HG02884 (cell line): ENCODE data around the gene DCC.

Source experiments
- ATAC-seq: cut with Tn5 transposase; IDR thresholded peaks from one replicate; pipeline ENCODE4 v1.9.1; 2021; ENCODE audit warnings: mild to moderate bottlenecking, moderate library complexity; ENCODE audit not compliant: unreplicated experiment

The DCC gene

DNA sequence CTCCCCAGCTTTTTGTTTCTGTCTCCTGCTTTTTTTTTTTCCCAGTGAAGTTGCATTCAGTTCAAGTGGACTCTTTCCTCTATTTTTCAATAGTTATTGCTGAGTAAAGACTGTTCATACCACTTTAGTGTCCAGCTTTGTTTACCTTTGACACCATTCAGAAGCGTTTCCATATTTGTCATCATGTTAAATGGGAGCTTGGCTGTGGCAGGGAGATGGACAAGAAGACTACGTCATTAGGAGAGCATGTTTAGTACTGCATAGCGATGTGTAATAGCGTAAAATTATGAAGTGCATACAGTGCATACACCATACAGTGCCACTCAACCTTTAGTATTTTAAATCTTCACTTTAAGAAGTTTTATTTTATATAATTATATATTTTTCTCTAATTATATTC, 655.9 kb downstream of the DCC start:
- no peak for ATAC-seq

DNA sequence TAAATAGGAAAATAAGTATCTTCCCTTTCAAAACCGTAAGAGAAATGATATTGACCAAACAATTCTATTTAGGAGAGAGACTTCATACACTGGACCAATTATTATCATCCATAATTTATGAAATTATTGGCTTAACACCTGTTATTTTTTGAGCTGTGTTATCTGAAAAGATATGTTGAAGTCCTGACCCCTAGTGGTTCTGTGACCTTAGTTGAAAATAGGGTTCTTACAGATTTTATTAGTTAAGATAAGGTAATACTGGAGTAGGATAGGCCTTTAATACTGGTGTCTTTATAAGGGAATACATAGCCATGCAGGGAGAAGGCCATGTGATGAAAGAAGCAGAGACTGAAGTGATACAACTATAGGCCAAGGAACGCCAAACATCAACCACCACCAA, 659.6 kb downstream of the DCC start:
- no peak for ATAC-seq

DNA sequence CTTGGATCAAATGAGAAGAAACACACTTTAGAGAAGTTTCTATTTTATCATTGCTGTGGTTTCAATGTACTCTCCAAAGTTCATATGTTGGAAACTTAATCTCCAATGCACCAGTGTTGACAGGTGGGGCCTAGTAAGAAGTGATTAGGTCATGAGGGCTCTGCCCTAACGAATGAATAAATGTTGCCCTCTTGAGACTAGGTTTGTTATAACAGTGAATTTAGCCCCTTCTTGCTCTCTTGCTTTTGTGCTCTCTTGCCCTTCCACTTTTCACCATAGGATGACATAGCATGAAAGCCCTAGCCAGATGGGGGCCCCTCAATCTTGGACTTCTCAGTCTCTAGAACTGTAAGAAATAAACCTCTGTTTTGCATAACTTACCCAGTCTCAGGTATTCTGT, 664.8 kb downstream of the DCC start:
- ATAC-seq: no peak

DNA sequence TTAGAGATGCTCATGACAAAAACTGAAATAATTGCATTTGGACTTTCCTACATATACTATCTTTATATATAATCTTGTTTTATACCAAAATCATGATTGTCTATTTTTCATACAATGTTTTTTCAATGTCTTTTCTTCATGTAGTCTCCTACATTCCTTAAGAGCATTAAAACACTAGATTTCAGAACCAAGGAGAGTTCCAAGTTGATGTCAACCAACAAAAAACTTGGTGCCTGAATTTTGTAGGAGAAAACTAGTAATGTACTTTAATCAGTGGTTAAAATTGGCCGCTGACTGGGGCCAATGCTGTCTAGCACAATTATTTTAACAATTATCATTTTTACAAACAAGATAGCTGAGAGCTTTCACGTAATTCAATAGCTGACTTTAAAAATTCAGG, 678.8 kb downstream of the DCC start:
- ATAC-seq: no peak

DNA sequence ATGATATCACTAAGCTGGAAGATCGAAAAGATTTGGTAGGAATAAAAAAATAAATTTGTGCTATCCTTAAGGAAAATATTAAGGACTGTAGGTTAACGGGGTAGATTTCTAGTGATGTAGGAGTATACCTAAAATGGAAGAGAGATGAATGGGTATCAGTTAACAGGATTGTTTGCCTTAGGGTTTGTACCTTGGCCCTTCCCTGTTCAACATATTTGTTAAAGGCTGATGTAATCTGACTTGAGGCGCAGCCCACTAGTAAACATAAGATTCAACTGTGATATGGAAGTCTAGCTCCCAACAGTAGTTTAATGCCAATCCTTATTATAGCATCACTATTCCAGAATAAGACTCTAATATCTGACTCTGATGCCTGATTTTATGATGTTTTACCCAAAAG, 685.2 kb downstream of the DCC start:
- no peak for ATAC-seq

DNA sequence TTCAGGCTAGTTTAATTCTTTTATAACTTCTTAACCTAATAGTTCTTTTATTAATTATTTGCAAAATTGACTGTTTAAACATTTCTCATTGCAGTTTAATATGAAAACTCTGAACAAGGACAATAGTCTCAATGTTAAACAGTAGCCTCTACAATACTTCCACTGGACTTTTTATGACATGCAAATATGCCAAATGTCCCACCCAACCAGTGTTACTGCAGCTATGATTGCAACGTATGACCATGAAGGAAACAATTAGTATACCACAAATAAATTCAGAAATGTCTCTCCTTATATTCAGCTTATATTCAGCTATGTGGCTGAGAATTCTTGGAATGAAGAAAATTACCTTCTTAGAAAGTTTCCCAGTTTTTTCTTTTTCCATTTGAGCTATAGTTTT, 688.6 kb downstream of the DCC start:
- ATAC-seq: no peak

DNA sequence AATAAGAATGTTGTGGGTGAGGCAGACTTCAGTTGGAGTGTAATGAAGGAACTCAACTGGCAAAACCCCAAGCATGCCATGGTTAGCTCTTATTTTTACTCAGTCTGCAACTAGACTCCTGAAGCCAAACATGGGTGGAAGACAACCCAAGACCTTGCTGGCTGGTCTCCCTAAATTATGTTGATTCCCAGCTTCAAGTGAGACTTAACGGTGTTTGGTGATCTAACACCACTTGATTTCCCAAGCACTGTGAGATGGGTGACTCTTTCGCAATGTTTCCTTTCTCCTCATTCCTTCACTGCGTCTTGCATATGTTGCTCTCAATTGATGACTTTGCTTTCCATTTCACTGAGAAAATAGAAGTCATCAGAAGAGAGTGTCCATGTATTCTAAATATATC, 693.1 kb downstream of the DCC start:
- ATAC-seq: no peak

DNA sequence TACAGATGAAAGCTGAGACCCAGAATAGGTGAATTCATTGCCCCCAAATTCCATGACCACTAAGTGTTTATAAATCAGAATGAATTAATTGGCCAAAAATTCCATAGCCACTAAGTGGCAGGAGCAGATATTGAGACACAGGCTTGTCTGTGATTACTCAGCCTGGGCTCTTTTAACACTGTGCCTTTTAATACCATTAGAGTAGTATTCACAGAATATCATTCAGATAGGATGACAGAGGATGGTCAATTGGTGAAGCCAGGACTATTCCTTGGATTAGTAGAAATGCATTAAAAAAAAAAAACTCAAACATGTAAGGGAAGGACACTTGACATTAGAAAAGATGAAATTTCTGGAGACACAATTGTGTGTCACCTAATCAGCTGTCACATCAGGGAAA, 698.6 kb downstream of the DCC start:
- no peak for ATAC-seq

DNA sequence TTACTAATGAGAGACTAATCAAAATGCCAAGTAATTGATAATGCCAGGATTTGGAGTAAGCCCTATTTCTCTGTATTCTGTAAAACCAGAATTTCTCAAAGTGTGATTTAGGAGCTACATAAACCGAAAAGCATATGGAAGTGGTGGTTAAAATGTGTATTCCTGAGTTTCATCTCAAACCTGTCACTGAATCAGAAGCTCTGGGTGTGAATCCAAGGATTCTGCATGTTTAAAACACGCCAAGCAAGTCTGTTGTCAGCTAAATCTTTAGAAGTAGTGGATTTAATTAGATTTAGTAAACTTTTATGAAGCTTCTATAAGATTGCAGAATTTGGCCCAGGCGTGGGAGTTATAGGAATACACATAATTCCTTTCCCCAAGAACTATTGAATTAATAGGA, 700.3 kb downstream of the DCC start:
- no peak for ATAC-seq

DNA sequence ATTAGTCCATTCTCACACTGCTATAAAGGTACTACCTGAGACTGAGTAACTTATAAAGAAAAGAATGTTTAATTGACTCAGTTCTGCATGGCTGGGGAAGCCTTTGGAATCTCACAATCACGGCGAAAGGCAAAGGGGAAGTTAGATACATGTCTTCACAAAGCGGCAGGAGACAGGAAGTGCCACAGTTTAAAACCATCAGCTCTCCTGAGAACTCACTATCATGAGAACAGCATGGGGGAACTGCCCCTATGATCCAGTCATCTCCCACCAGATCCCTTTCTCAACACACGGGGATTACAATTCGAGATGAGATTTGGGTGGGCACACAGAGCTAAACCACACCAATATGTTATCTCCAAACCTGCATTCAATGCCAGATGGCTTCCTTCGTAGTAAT, 716.1 kb downstream of the DCC start:
- no peak for ATAC-seq

DNA sequence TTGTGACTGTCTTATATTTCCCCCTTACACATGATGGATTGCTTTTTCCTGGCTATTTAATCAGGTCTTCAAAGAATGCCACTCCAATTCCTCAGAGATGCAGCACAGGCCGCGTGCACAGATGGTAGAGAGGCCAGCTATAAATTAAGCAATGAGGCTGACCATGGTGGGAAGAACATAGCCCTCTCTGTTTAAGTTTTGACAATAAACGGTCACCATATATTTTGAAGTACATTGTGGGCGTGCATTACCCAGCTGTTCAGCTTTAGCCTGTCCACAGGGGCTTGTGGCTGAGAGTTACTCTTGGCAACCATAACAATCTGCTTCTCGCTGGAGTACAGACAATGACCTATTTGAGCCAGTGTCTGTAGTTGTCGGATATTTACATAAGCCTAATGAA, 730.8 kb downstream of the DCC start:
- ATAC-seq: no peak

DNA sequence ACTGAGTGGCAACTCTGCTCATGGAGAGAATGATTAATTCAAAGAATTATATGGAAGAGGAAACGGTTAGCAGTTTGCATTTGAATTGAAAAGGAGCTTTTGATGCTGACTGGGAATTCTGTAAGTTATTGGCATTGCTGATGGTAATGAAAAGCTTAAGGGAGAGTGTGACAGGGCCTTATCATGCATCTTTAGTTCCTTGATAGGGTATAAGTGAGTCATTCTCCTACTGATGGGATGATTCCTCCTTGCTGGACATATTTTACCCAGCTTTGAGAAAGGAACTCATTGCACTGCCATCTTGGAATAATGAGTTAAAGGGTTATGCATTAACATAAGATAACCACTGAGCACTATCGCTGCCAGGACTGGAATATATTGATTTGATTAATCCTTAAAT, 740.7 kb downstream of the DCC start:
- ATAC-seq: no peak

DNA sequence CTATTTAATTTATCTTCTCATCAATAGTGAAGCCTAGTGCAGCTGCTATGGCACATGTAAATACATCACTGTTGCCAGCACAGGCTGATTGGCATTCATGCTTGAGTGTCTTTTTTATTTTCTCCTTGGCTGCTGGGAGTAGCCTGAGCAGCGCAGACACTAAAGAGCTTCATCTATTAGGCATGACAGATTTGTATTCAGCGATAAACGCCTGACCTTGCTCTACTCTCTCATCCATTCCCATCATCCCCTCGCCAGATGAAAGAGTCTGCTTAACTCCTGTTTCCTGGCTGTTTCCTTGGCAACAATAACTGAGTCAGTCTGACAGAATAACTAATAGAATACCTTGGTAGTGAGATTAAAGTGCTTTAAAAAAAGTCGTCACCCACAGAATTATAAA, 753.6 kb downstream of the DCC start:
- no peak for ATAC-seq

DNA sequence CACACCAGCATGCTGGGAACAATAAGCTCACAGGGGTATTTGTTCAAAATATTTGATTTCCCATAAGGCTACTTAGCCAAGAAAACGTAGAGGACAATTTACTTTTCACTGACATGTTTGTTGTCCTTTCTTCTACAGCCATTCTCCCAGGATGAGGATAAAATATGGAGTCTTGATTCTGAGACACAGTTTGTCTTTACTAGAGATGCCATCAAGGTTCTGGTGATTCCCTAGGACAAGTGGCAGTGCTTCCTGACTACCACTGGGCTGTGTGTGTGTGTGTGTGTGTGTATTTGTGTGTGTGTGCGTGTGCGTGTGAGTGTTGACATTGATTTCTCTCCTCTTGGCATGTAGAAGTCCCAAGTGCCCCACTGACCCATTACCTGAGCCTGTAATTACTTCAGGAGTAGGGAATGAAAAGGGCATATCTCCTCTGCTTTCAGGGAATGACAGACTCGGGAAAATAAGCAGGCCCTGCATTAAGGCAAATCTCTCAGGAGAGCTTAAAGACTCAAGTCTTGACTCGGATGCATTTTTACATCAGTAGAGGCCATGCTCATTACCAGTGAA, 761.6 kb downstream of the DCC start:
- ATAC-seq: no peak

DNA sequence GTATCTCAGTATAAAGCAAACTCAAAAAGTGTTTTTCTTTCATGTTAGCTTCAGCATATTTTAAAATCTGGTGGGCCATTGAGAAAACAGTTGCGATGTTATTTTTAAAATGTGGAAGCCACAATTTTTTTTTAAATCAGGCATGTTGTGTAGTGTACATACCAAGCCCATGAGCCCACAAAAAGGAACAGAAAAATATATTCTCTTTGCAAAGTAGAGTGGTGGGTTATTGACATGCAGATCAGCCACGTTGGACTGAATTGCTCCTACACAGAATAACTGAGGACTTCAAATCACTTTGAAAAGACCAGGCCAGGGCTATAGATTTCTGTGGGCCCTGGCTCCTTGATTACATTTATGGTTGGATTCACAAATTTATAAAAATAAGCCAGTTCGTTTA, 774.4 kb downstream of the DCC start:
- ATAC-seq: no peak

DNA sequence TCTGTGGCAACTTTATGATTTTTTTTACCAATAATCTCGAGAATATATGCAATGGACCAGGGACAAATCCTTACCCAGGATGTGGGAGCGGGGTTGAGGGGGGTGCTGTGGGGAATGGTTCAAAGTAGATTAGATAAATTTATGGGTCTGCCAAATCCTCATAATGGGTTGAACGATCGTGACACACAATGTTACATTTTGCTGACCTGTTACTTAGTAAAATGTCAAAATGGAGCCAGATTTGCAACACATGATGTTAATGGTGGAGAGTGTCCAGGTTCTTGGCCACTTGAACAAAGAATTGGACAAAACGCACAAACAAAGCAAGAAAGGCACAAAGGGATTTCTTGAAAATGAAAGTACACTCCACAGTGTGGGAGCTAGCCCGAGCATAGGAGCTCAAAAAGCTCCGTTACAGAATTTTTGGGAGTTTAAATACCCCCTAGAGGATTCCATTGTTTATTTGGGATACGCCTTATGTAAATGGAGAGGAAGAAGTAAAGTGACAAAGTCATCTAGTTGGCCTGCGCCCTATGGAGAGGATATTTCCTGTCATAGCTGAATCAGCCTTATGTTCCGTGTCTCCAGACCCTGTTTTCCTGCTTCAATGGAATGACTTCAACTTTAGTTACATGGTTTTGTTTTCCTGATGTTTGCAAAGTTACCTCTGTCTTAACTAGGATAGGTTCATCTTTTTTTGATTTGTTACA, 776.0 kb downstream of the DCC start:
- no peak for ATAC-seq

DNA sequence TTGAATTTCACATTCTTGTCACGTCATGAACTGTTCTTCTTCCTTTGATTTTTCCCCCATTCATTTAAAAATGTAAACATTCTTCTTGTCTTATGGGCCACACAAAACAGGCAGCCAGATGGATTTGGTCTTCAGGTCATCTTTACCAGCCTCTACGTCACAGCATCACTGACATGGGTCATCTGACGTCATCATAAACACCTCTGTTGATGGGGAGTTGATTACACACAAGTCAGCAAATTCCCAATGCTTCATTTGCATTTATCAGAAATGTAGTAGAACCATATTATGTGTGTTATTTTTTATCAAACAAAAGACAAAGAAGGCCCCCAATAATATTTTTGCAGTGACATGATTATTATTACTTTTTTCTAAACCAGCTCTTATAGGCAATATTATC, 777.9 kb downstream of the DCC start:
- ATAC-seq: no peak

DNA sequence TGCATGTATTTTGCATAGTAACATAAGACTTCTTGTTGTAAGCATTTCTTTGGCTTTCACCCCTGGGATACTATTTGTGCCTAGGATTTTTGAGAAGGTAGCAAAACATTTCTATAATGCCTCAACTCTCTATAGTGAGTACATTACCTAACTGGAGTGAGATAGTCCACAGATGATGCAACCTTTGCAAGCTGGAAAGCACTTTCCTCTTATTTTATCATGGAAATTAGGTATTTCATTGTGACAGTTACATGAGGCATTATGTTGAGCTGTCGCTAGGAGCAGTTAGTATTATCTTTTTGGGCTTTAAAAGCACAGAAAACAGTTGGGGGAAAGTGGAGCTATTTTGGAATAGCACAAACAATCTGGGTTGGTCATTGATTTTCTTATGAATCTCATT, 786.2 kb downstream of the DCC start:
- ATAC-seq: no peak

DNA sequence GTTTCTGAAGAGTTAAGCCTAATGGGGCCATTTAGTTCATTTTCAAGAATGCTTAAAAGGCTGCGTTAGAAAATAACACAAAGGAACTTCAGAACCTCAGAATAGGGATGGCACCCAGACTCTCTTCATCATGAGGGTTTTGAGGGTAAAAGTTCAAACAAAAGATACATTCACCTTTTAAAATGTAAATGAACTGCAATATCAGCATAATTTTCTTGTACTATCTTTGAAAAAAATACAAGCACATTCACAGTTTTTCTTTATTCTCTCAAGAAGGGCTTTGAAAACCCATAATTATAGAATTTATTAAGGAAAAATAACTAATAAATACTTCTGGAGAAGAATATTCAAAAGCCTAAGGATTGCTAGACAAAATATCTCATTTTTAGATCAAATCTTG, 791.0 kb downstream of the DCC start:
- ATAC-seq: no peak

DNA sequence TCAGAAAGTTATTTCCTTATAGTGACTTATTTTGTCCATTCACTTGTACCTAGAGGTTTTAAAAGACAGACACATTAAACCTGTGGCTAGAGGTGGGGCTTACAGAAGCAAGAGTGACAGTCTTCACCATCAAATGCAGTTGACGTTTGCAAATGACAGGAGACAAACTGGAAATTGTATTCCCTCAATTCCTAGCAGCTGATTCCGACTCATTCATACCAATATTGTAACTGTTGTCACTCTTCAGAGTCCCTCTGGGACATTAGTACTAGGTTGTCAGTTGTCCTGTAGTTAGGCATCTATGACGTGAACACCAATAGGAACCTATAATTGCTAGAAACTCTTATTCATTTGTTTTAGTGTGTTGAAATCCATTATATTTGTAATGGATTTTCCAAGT, 794.7 kb downstream of the DCC start:
- no peak for ATAC-seq

DNA sequence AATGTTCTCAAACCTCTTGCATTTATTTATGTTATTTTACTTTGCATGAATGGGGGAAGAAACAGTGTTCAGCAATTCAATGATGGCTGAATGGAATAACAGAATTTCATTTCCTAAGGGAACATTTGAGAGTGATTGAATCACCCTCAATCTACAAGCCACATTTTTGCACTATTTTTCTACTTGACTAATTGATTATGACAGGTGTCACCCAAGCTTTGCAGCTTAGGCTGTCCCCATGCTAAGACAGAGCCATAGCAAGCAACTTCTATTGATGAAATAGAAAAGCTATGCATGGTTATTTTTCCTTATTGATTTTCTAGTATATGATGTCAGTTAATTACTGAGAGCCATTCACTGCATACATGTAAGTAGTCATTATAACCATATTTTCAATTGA, 795.7 kb downstream of the DCC start:
- no peak for ATAC-seq

DNA sequence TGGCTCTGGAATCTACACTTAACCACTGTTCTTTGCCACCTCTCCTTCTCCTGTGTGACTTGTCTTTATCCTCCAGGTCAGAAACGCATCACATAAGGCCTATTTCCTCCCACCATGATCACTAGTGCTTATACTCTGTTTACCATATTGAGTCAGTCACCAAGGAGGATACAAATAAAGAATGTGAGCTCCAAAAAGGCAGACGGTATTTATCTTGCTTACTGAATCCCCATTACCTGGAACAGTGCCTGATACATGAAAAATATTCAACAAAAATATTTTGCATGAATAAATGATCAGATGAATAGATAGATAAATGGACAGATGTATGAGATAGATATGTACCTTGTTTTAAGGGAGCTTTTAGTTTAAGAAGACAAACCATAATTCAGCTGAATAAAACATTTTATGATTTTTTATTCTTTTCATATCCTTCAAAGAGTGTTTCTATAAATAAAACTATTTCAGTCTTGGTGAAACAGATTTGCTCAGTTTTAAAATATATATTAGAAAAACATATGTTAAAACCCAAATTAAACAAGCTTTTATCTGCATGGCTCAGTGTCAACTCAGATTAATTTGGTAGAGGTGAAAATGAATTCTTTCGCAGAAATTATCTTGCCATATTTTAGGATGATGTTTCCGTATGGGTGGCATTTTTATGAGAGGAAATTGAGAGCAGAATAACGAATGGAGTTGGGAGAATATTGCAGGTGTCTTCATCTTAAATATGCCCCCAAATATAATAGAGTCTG, 799.9 kb downstream of the DCC start:
- ATAC-seq: no peak

DNA sequence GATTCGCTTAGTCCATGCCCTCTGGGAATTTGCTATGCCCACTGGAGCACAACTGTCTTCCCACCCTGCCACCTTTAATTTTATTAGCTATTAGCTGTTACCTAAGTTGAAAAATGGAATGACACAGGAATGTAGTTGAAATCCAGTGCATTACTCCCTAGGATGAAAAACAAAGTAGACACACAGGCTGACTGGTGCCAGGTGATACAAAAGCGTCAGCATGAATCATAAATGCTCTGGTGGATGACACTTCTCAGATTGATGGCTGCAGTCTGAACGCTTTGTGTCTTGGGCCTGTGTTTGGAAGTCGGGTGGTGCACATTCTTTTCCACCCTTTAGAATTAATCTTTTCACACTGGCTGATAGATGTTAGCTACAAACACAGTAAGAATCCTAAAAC, 802.0 kb downstream of the DCC start:
- no peak for ATAC-seq
